GM19099 (cell line): ENCODE results near the gene TECPR2.

Experiments
- POLR2A ChIP-seq: IDR thresholded peaks from 3 replicates; pipeline ENCODE4 v1.6.1; 2011; ENCODE audit warnings: low read depth; ENCODE audit not compliant: insufficient read length; ENCODE audit errors: extremely low read depth

Gene TECPR2

GRCh38 chr14:102362545-102363181, at the start of gene TECPR2, which contains the start of gene CINP:
Gene TECPR2 (plus strand): TSS chr14:102362941. CDS start chr14:102376722, 13,781 bp downstream.
Gene CINP (minus strand): TSS chr14:102362890. CDS start chr14:102362851, 39 bp downstream.
- TF ChIP-seq POLR2A: peak; percentile 80

DNA sequence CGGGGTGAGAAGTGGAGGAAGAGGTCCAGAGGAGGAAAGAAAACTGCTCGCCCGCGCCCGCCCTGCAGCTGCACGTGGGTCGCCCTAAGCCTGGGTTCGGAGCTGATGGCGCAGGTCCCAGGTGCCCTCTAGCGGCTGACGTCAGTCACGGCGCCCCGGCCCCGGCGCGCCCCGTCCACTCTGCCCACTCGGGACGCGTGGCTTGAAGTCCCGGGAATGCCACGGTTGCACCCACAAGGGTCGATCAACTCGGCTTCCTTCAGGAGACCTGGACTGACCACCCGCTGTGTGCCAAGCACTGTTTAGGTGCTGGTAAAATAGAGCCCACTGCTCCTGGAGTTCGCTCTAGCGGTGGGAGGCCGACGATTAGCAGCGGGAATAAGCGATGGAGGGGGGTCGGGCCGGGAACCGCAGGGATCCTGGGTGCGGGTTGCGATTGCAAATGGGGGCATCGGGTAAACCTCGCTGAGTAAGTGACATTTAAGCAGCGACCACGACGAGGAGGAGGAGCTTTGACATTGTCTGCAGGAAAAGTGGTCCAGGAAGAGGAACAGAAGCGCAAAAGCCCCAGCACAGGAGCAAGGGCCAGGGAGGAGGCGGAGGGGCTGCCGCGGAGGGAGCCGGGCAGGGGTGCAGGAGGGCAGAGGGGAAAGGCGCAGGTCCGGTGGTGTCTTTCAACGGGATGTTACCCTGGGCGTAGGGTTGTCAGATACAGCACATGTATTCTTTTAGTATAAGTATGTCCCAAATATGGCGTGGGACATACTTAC, 48.3 kb upstream of the TECPR2 start:
- no peak for TF ChIP-seq POLR2A

DNA sequence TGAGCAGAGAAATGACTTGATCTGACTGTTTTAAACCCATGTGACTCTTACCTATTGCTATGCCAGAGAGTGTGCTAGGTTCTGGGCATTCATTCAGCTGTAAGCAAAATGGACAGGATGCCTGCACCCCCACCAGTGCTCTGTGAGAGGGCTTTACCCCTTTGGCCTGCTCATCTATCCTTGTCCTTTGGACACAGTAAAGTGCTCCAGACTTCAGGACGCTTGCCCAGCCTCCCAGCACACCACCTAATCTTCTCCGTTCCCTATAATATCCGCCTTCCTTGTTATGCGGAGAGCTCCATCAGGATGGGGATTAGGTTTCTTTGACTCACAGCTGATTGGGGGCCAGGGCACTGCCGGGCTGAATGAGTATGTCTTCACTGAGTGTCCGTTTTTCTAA, 47.6 kb upstream of the TECPR2 start:
- TF ChIP-seq POLR2A: no peak

DNA sequence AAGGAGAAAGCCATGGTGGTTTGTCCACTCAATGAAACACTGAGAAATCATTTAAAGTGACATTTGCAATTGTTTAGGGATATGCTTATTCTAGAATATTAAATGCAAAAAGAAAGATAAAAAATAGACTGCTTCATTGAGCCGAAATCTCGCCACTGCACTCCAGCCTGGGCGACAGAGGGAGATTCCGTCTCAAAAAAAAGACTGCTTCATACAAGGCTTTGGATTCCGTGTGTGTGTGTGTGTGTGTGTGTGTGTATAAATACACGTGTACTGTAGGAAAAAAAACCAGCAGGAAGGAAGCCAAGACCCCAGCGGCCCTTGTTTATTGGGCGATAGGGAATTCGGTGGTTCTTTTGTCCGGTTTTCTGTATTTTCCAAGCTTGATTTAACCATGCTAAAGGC, 46.4 kb upstream of the TECPR2 start:
- TF ChIP-seq POLR2A: no peak

DNA sequence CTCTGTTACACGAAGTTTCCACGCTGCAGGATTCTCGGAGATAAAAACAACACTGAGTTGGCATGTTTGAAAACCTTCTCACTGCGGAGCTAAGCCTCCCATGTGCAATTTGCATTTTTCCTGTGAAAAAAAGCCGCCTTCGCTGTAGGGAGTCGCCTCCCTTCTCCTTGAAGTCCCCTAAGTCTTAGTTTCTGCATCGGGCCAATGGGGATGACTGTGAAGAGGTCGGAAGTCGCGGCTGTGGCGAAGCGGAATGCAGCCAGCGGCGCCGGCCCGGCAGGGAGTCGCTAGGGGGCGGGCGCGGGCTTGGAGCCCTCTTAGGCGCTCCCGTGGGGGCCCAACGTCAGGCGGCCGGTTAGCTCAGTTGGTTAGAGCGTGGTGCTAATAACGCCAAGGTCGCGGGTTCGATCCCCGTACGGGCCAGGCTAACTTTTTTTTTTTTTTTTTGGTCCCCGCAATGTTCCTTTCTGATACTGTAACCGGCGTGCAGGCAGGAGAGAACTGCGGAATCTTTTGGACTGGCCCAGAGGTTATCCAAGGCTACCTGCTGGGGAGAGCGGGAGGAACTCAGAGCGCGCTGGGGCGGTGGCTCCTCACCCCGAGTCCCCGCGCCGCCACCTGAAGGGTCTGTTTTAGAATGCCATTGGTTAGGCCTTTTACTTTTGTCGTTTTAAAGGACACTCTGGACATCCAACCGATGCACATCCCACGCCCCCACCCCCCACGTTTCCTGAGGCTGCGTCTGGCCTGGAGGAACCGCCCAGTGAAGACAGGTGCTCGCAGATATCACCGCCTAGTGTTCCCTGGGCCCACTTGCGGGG, 45.8 kb upstream of the TECPR2 start:
- no peak for TF ChIP-seq POLR2A

DNA sequence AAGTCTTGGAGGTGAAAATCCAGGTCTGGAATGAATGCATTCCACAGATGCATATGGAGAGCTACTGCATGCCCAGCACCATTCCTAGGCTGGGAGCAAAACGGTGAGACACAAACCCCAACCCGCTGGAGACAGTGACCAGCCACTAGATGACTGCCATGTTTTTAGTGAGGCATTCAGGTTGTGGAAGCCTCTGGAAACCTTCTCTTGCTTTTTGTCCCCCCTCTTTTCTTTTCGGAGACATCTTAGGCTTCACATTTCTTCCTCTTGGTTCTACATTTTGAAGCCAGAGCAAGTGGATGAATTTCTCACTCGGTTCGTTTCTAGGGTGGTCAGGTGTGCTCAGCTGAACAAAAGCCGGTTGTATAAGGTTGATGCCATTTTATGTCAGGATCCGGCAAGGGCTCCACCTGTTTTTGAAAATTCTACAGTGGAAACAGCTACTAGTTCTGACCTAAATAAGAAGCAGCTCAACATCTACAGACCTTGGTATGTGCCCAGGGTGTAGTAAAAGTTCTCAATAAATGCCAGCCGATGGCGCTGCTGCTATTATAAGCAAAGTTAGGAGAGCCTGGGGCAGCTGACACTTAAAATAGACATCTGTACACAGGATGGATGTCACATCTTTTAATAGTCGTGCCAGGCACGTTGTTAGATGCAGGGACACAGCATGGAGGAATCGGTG, 45.0 kb upstream of the TECPR2 start:
- TF ChIP-seq POLR2A: no peak

DNA sequence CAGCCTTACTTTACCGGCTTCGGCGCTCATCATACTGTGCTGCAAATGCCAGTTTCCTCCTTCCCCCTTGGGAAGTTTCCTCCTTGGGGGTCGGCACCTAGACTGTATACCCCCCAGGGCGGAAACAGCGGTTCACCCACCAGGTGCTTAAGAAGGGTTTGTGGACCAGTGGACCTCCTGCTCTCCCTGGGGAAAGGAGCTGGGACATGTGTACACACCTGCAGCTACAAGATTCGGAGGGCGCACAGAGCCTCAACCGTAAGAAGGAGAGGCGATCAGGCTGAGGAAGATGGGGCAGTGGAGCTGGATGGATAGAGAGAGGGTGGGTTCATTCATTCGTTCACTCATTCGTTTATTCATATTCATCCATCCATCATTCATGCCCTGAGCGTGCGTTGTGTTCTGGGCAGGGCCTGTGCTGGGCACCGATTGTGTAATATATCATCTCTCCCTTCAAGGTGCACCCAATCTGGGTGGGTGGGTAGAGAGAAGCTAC, 43.9 kb upstream of the TECPR2 start:
- no peak for TF ChIP-seq POLR2A

GRCh38 chr14:102319351-102320032, 43.2 kb upstream of the TECPR2 start, which contains the start of gene ZNF839:
Gene ZNF839 (plus strand): TSS chr14:102319746. CDS start chr14:102319766, 20 bp downstream.
- TF ChIP-seq POLR2A: peak; percentile 67

- no peak for TF ChIP-seq POLR2A
These were observed 42.6 kb upstream of the TECPR2 start for GRCh38 chr14:102320033-102320660.

GRCh38 chr14:102320671-102321455, 41.9 kb upstream of the TECPR2 start:
- no peak for TF ChIP-seq POLR2A

- TF ChIP-seq POLR2A: no peak
These were observed 41.0 kb upstream of the TECPR2 start for GRCh38 chr14:102321456-102322422.

DNA sequence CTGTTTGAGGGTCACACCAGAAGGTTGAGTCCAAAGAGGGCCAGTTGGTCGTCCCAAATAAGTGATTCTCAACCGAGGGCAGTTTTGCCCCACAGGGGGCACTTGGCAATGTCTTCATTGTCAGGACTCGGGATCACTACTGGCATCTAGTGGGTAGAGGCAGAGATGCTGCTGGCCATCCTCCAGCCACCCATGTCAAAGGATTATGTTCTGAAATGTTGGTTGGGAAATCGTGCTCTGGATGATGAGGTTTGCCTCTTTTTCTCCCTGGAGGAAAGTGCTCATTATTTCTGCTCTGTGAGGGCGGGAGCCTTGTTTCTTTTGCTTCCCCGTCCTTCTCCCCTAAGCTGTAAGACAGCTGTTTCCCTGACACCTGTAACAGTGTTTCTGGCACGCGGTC, 39.6 kb upstream of the TECPR2 start:
- TF ChIP-seq POLR2A: no peak
